GM19397 (cell line): Measurements from ENCODE around the gene TRIM33.

Experiments used
- ATAC-seq: cut with Tn5 transposase; IDR thresholded peaks from one replicate; pipeline ENCODE4 v1.9.1; 2021; ENCODE audit warnings: mild to moderate bottlenecking, moderate library complexity; ENCODE audit not compliant: unreplicated experiment

TRIM33 gene

GRCh38 chr1:114511032-114511785 lies at the start of gene TRIM33:
TSS of gene TRIM33 (minus strand) at chr1:114511203. CDS start at chr1:114511076, 127 bp downstream.
- peak; percentile 85 for ATAC-seq

GRCh38 chr1:114559356-114559755 lies 48.4 kb upstream of the TRIM33 start:
- no peak for ATAC-seq

- ATAC-seq, result no peak
These were observed 47.5 kb upstream of the TRIM33 start for GRCh38 chr1:114558544-114558943.

- no peak for ATAC-seq
These were observed 43.6 kb upstream of the TRIM33 start for GRCh38 chr1:114554577-114554976.

GRCh38 chr1:114552106-114552639 lies 41.2 kb upstream of the TRIM33 start:
- ATAC-seq, result no peak

GRCh38 chr1:114551400-114551799 lies 40.4 kb upstream of the TRIM33 start:
- ATAC-seq, result no peak

- no peak for ATAC-seq
These were observed 39.3 kb upstream of the TRIM33 start for GRCh38 chr1:114550336-114550735.

- ATAC-seq, result no peak
These were observed 38.1 kb upstream of the TRIM33 start for GRCh38 chr1:114549137-114549536.

GRCh38 chr1:114547076-114547475 lies 36.1 kb upstream of the TRIM33 start:
- ATAC-seq, result no peak

- no peak for ATAC-seq
These were observed 34.8 kb upstream of the TRIM33 start for GRCh38 chr1:114545796-114546195.

- ATAC-seq, result no peak
These were observed 34.3 kb upstream of the TRIM33 start for GRCh38 chr1:114545315-114545714.

GRCh38 chr1:114540821-114541220 lies 29.8 kb upstream of the TRIM33 start:
- no peak for ATAC-seq

GRCh38 chr1:114540272-114540671 lies 29.3 kb upstream of the TRIM33 start:
- ATAC-seq, result no peak

- no peak for ATAC-seq
These were observed 25.0 kb upstream of the TRIM33 start for GRCh38 chr1:114536043-114536442.

- no peak for ATAC-seq
These were observed 24.4 kb upstream of the TRIM33 start for GRCh38 chr1:114535401-114535800.

GRCh38 chr1:114531094-114531493 lies 20.1 kb upstream of the TRIM33 start:
- no peak for ATAC-seq

- ATAC-seq, result no peak
These were observed 19.2 kb upstream of the TRIM33 start for GRCh38 chr1:114530224-114530623.

GRCh38 chr1:114524944-114525343 lies 13.9 kb upstream of the TRIM33 start:
- ATAC-seq, result no peak

GRCh38 chr1:114522264-114522575 lies 11.2 kb upstream of the TRIM33 start:
- ATAC-seq, result no peak

- no peak for ATAC-seq
These were observed 10.6 kb upstream of the TRIM33 start for GRCh38 chr1:114521396-114522263.

- no peak for ATAC-seq
These were observed 6.3 kb upstream of the TRIM33 start for GRCh38 chr1:114517348-114517747.
